ENCODE measurements around the gene TALDO1.

TALDO1 gene

DNA sequence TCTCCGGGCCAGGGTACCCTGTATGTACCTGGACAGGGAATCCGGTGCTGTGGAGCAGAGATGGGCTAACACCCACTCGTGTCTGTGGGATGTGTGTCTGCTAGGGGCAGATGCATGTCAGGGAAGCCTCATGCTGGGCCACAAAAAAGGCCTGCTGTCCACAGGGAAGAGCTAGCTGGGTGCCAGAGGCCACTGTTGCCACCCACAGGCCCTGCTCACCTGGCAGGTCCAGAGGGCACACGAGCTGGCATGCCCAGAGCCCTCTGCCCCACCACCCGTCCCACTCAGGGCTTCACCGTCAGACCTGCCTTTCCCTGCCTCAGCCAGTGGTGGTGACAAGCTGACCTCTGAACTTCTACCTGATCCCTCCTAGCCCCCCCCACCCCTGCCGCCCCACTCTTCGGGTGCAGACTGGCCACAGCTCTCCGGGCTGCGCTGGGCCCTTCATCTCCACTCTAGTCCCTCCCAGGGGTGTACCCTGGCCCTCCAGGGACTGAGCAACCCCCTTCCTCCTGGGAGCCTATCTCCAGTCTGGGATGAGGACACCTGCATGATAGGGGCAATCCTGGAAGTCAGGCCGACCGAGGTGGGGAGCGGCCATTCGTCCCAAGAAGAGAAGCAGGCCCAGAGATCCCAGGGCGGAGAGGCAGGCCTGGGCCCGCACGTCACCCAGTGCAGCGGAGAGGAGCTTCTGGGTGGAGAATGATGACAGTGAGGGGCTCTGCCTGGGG lies 49.5 kb downstream of the TALDO1 start:
- in situ Hi-C loops (cut with MboI; ENCODE audit: low sequenced_read_pairs) = no loop called here

- in situ Hi-C loops (cut with MboI; ENCODE audit: low sequenced_read_pairs) = no loop called here
Measured at GRCh38 chr11:797296-798092, 50.2 kb downstream of the TALDO1 start.

DNA sequence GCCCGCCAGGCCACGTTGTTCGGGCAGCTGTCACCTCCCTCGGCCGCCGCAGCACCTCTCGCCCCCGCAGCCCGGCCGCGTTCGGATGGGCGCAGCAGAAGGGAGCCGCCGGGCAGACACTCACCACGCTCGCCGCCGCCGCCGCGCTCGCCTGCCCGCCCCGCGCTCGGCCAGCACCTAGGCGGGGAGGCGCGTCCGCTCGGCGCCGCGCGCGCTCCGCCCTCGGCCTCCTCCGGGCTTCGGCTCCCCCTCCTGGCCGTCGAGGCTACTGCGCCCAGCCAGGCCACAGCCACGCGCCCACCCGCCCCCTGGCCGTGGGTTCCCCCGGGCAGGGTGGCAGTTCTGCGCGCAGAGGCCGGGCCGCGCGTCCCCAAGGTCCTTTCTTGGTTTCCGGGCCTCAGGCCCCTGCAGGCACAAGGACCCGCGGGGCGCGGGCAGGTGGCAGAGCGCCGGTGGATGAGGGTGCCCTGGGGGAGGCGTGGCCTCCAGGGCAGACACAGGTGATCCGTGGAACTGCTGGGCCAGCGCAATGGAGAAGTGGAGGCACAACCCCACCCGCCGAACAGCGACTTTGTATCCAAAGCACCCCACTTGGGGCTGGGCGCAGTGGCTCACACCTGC lies 50.9 kb downstream of the TALDO1 start, which contains the start of gene SLC25A22:
Gene SLC25A22, minus strand, starts transcription at position 189 of the 621 bp plus-strand sequence. CDS start 3,275 bp downstream, outside the sequence.
- in situ Hi-C loops (cut with MboI; ENCODE audit: low sequenced_read_pairs) = no loop called here

DNA sequence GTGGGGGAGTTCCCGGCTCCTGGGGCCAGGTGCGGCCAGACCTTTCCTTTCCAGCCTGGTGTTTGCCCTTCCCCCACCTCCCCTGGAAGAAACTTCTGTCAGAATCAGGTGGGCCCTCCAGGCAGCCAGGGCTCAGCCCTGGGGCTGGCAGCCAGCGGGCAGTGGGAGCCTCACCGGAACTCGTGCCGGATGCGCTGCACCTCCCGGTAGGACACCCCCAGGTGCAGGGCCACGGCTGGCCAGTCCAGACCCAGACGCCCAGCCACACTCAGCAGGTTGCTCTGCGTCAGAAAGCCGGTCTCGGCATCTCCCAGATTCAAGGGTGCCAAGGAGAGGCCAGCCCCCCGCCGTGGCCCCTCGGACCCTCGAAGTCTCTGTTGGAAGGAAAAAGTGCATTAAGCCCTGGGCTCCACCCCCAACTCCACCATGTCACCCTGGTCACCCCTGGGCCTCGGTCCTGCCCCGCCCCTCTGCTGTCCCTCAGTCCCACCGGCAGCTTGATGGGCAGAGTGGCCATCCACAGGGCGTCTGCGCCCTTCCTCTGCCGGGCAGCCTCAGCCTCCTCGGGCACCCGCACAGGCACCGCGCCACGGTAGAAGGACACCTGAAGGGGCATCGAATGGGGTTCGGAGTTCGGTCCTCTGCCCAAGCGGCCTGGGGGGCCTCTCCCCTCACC lies 52.5 kb downstream of the TALDO1 start:
- in situ Hi-C loops (cut with MboI; ENCODE audit: low sequenced_read_pairs) = no loop called here

DNA sequence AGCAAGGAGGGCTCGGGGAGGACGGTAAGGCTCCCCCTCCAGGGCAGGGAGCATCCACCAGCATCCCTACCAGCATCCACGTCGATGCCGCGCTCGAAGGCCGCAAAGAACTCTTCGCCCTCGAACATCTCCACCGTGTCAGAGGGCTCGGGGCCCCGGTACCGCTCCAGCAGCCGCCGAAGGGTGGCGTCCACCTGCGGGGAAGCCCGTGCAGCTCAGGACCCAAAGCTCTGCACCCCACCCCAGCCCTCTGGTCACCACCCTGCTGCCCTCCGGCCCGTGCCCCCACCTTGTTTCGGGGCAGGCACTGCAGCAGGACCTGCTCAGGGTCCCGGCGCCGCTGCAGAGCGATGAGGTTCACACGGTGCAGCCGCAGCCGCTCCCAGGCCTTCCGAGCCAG lies 53.2 kb downstream of the TALDO1 start:
- in situ Hi-C loops (cut with MboI; ENCODE audit: low sequenced_read_pairs) = no loop called here

DNA sequence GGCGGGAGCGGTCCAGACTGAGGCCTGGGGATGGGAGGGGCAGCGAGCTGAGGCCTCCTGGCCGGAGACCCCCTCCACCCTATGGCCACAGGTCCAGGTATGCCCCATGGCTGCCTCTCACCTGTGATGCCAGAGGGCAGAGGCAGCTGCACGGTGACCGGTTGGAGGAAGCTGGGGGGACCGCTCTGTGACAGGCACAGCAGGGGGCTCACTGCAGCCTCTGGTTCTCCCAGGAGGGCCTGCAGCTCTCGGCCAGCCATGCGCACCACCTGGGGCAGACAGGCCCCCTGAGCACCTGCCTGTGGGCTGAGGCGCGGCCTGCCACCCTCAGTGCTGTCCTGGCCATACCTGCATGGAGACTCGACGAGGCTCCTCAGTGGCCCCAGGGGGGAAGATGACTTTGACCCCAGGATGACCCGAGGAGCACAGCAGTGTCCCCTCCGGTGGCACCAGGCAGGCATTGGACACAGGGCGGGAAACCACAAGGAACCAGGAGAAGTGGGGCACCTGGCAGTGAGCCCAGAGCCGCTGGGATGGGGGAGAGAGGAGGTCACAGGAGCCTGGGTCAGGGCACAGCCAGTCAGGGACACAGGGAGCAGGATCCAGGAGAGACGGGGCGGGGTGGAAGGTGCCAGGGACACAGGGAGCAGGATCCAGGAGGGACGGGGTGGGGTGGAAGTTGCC lies 54.0 kb downstream of the TALDO1 start:
- in situ Hi-C loops (cut with MboI; ENCODE audit: low sequenced_read_pairs) = no loop called here

DNA sequence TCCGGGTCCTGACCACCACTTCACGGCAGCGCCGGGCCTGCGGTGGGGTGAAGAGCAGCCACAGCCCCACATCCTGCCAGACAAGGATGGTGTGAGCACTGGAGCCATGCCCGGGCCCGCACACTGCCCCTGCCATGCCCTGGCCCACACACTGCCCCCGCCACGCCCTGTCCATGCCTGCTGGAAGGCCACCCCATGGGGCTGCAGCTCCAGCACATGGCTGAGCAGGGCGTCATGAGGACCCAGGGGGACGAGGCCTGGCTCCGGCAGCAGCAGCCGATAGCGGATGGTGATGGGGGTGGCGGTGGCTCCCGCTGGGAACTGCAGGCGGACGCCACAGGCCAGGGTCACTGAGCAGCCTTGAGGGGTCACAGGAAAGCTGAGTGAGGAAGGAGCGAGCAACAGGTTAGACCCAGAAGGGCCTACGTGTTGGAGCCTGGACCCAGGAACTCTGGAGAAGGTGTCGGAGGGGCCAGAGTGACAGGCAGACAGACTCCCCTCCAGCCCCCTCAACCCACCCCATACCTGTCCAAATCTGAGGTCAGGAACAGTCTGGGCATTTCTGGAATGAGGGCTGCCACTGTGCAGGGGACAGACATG lies 54.9 kb downstream of the TALDO1 start:
- in situ Hi-C loops (cut with MboI; ENCODE audit: low sequenced_read_pairs) = no loop called here

DNA sequence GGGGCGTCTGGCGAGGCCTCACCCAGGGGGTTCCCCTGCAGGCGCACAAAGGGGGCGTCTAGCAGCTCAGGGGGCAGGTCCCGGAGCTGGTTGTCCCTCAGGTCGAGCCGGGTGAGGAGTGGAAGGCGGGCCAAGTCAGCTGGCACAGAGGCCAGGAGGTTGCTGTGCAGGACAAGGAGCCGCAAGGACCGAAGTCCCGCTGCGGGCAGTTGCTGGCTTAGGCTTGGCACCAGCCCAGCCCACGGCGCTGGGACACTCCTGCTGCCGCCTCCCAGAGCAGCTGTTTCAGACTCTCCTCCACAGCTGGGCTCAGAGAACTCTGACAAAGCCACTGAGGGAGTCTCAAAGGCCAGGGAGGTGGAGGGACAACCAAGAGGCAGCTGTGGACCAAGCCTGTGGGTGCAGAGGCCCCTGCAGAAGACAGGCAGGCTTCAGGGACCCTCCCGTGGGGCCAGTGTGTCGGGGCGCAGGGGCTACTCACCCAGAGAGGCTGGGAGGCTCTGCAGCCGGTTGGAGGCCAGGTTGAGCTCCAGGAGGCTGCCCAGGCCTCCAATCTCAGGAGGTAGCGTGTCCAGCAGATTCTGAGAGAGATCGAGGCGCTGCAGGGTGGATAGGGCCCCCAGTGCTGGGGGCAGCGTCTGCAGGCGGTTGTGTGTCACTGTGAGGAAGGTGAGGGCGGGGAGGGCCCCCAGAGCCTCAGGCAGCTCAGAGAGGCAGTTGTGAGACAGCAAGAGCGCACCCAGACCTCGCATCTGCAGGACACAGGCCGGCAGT lies 55.6 kb downstream of the TALDO1 start:
- in situ Hi-C loops (cut with MboI; ENCODE audit: low sequenced_read_pairs) = no loop called here

DNA sequence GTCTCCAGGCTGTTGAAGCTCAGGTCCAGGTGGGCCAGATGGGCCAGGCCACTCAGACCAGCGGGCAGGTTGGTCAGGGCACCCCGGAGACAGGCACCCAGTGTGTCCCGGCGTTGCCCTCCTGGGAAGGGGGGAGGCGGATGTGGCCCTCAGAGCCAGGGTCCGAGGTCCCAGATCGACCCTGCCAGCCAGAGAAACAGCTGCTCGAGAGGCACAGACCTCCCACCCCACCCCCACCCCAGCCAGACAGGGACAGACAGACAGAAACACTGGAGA lies 56.1 kb downstream of the TALDO1 start:
- in situ Hi-C loops (cut with MboI; ENCODE audit: low sequenced_read_pairs) = no loop called here

GRCh38 chr11:803770-804598 lies 56.7 kb downstream of the TALDO1 start:
- in situ Hi-C loops (cut with MboI; ENCODE audit: low sequenced_read_pairs) = no loop called here

DNA sequence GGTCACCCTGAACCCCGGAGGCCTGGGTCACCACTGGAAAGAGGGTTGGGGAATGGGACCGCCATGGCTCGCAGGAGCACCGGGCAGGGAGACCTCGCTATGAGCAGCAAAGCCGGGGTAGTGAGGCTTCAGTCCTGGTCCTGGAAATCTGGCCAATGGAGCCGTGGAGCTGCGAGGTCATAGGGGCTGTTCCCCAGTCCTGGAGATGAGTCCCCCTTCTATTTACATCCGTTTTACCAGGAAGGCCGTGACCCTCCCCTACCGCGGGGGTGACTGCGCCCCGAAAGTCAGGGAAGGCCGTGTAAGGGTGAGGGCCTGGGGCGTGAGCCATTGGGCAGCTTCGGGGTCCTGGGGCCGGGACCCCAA lies 57.3 kb downstream of the TALDO1 start:
- in situ Hi-C loops (cut with MboI; ENCODE audit: low sequenced_read_pairs) = no loop called here

DNA sequence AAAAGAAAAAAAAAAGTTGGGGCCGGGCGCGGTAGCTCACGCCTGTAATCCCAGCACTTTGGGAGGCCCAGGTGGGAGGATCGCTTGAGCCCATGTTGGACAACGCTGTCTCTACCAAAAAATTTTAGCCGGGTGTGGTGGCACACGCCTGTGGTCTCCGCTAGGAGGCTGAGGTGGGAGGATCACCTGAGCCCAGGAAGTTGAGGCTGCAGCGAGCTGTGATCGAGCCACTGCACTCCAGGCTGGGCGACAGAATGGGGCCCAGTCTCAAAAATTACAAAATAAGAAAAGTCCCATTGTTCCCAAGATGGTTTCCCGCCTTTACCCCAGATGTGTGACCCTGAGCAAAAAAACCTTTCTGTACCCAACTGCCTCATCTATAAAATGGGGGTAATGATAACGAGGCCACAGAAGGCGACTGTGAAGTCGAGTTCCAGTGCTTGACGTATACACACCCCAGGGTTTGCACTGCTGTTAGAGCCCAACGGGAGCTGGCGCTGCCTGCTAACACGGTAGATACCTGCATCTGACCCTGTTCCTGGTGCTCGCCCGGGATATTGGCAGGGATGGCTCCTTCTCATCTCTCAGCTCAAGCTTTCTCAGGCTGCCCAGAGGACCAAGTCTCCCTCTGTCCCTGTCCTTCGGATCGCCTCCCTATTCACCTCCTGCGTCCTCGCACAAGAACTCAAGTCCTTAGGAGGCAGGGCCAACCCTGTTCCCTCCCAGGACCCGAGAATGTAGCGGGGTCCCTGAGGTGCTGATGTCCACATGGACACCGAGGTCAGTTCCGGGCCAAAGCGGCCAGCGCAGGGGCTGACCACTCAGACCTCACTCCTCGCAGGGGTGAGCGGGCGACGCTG lies 61.4 kb downstream of the TALDO1 start:
- in situ Hi-C loops (cut with MboI; ENCODE audit: low sequenced_read_pairs) = no loop called here

GRCh38 chr11:809287-810039 lies 62.2 kb downstream of the TALDO1 start, which contains the start of gene RPLP2:
Gene RPLP2 (plus strand): TSS chr11:809967. CDS start chr11:810235, 268 bp downstream.
- in situ Hi-C loops (cut with MboI; ENCODE audit: low sequenced_read_pairs) = no loop called here

DNA sequence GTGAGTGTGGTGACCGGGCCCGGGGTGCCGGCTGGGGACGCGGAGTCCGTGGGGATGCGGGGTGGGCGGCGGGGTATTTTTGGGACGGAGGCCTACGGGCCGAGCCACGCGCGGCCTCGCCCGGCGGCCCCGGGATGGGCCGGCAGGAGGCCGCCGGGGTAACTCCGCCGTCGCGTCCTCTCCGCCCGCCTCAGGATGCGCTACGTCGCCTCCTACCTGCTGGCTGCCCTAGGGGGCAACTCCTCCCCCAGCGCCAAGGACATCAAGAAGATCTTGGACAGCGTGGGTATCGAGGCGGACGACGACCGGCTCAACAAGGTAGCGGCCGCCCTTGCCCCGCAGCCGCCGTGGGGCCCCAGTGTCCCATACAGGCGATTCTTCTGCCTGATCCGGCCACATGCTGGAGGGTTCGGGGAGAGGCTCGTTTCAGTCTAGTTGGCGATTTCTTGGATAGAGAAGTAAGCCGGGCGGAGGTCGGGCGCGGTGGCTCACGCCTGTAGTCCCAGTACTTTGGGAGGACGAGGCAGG lies 62.8 kb downstream of the TALDO1 start:
- in situ Hi-C loops (cut with MboI; ENCODE audit: low sequenced_read_pairs) = no loop called here

GRCh38 chr11:811446-812245 lies 64.4 kb downstream of the TALDO1 start:
- in situ Hi-C loops (cut with MboI; ENCODE audit: low sequenced_read_pairs) = no loop called here

DNA sequence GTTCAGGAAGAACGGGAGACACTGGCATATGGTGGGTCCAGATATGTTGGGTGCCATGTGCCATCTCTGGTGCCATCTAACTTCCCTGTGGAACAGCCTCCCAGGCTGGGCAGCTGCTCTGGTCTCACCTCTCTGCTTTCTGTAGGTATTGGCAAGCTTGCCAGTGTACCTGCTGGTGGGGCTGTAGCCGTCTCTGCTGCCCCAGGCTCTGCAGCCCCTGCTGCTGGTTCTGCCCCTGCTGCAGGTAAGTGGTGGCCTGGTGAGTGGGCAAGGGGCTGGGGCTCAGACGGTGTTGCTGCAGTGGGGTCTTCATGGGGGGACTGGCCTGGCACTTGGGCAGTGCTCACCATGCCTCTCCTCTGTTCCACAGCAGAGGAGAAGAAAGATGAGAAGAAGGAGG lies 65.1 kb downstream of the TALDO1 start:
- in situ Hi-C loops (cut with MboI; ENCODE audit: low sequenced_read_pairs) = no loop called here

Data from HL-60/S4 (cell line).